Right forelimb (tissue), 1 donor: Measurements from ENCODE around the gene LMCD1.

Source experiments
- DNase-seq: peaks from one replicate; pipeline ENCODE4 v3.0.0-alpha.2; 2018

The LMCD1 gene

GRCh38 chr3:8484409-8485140, 17.0 kb upstream of the LMCD1 start:
- no peak for DNase-seq

- DNase-seq = no peak
These were observed 16.3 kb upstream of the LMCD1 start for GRCh38 chr3:8485141-8485870.

GRCh38 chr3:8485943-8486342, 15.7 kb upstream of the LMCD1 start:
- no peak for DNase-seq

- no peak for DNase-seq
These were observed 15.2 kb upstream of the LMCD1 start for GRCh38 chr3:8486434-8486833.

GRCh38 chr3:8486936-8487335, 14.7 kb upstream of the LMCD1 start:
- DNase-seq = no peak

- DNase-seq = no peak
These were observed 13.2 kb upstream of the LMCD1 start for GRCh38 chr3:8488411-8488810.

- DNase-seq = no peak
These were observed 12.7 kb upstream of the LMCD1 start for GRCh38 chr3:8488877-8489276.

- no peak for DNase-seq
These were observed 12.3 kb upstream of the LMCD1 start for GRCh38 chr3:8489278-8489792.

GRCh38 chr3:8490079-8490552, 11.5 kb upstream of the LMCD1 start:
- no peak for DNase-seq

GRCh38 chr3:8491271-8492144, 10.1 kb upstream of the LMCD1 start:
- no peak for DNase-seq

GRCh38 chr3:8492744-8493511, 8.7 kb upstream of the LMCD1 start:
- no peak for DNase-seq

- no peak for DNase-seq
These were observed 7.9 kb upstream of the LMCD1 start for GRCh38 chr3:8493744-8494143.

- DNase-seq = no peak
These were observed 7.3 kb upstream of the LMCD1 start for GRCh38 chr3:8494327-8494726.

GRCh38 chr3:8497582-8497981, 4.0 kb upstream of the LMCD1 start:
- DNase-seq = no peak

GRCh38 chr3:8499181-8499611, 2.4 kb upstream of the LMCD1 start:
- no peak for DNase-seq

- DNase-seq = peak; percentile 69
These were observed 1.2 kb upstream of the LMCD1 start for GRCh38 chr3:8500319-8500988.

GRCh38 chr3:8500989-8501370, 643 bp upstream of the LMCD1 start:
- DNase-seq = no peak

- DNase-seq = no peak
These were observed 1.8 kb downstream of the LMCD1 start for GRCh38 chr3:8503461-8503860.

- DNase-seq = peak; percentile 63
These were observed 2.4 kb downstream of the LMCD1 start for GRCh38 chr3:8503871-8504610.

GRCh38 chr3:8504611-8504973, 3.0 kb downstream of the LMCD1 start:
- DNase-seq = no peak

GRCh38 chr3:8505621-8506020, 4.0 kb downstream of the LMCD1 start:
- DNase-seq = no peak
